Lower leg skin (tissue), 4 donors: Measurements from ENCODE around the gene UROC1. TPM values are rescaled to one million over a fixed set of nuclear protein-coding genes. Genes with fewer than 3 reads are reported as not detected.

Source experiments
- DNase-seq, 2 donors: peaks; one replicate each; pipeline ENCODE4 v3.0.0-alpha.2; 2019; ENCODE audit warnings: low spot score in 2 of 2
- H3K4me3 ChIP-seq: fragments of 200-600 bp; sonication (generic); 2 replicates; pipeline ENCODE4 v1.5.1; 2017; ENCODE audit warnings: mild to moderate bottlenecking, low read depth; ENCODE audit not compliant: poor library complexity, severe bottlenecking
- CTCF ChIP-seq, 3 donors: fragments of 450-650 bp; IDR thresholded peaks; one replicate each; pipeline ENCODE4 v1.5.1; 2016; ENCODE audit warnings: antibody characterized with exemption in 3 of 3, mild to moderate bottlenecking in 3 of 3, moderate library complexity in 2 of 3
- POLR2A ChIP-seq, 2 donors: fragments of 450-650 bp; IDR thresholded peaks; one replicate each; pipeline ENCODE4 v1.6.1; 2016 to 2017; ENCODE audit warnings: antibody characterized with exemption in 2 of 2, mild to moderate bottlenecking in 1 of 2, moderate library complexity in 1 of 2
- WGBS, 2 donors: methylation state at CpG; one replicate each; pipeline ENCODE4 v1.1.5; 2018; 5-methylcytosine and 5-hydroxymethylcytosine counted together
- intact Hi-C: fragments of 100-400 bp; cut with DNase I; formaldehyde crosslinking; loops from one replicate; pipeline ENCODE4 v1.15.0; 2023; ENCODE audit warnings: low total_unique reads
- total RNA-seq, 4 donors: library from RNA; depleted of rRNA; stranded (reverse); fragments of >200 nt; gene quantifications; one replicate each; pipeline ENCODE4 v1.1.0, GENCODE V29; 2016

Gene UROC1
- total RNA-seq, 4 donors from 2014 or later = not detected

DNA sequence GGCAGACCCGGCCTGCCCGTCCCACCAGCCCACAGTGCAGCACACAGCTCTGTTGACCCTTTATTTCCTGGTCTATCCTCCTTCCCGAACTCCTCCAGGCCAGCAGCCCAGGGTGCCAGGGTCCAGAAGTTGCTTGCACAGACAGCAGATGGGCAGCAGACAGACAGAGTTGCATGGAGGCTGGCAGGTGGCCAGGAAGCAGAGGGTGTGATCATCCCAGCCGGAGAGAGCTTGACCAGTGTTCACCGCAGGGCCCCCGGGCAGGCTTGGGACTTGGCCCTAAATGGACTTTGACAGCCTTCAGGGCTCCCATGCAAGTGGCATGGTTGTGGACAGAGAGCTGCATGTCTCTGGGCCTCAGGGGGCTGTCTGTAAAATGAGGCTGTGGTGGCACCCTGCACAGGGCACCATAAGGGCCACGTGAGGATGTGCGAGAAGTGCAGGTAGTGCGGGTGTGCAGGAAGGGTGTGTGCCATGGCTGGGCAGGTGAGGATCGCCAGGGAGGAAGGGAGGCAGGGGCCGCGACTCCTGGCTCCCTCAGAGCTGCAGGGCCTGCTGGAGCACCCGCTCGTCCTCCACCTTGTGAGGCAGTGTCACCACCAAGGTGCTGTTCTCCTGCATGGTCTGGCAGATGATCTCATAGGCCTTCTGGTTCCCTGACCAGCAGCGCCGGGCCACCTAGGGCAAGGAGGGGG, 35.6 kb downstream of the UROC1 start:
- WGBS, 2 donors = 76 to 85% methylated on average over 15 to 16 of the region's 16 CpGs
- TF ChIP-seq POLR2A (IDR thresholded peaks at IDR 0.05) = no peak
- no peak for TF ChIP-seq CTCF (IDR thresholded peaks at IDR 0.05)

DNA sequence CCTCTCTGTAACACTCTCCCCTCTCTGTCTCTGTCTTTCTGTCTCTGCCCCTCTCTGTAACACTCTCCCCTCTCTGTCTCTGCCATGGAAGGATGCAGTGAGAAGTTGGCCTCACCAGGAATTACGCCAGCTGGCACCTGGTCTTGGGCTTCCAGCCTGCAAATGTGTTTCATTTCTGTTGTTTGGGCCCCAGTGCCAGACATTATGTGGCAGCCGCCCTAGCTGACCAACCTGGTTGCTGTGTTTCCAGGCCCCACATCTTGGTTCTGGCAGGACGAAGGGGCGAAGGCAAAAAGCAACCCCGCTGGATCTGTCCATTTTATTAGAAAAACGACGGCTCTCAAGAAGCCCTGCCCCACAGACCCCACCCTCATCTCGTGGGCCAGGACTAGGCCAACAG, 36.7 kb downstream of the UROC1 start:
- intact Hi-C loops = no loop called here
- 73 to 81% methylated on average over 8 of the region's 8 CpGs for WGBS, 2 donors
- no peak overlapping the region for H3K4me3 ChIP-seq
- DNase-seq = no peak
- TF ChIP-seq CTCF (IDR thresholded peaks at IDR 0.05) (no peak), POLR2A (IDR thresholded peaks at IDR 0.05) (no peak)

More for the DNA sequence above, 35.6 kb downstream of the UROC1 start:
- DNase-seq = no peak
- intact Hi-C loops = no loop called here
- H3K4me3 ChIP-seq = no peak overlapping the region

DNA sequence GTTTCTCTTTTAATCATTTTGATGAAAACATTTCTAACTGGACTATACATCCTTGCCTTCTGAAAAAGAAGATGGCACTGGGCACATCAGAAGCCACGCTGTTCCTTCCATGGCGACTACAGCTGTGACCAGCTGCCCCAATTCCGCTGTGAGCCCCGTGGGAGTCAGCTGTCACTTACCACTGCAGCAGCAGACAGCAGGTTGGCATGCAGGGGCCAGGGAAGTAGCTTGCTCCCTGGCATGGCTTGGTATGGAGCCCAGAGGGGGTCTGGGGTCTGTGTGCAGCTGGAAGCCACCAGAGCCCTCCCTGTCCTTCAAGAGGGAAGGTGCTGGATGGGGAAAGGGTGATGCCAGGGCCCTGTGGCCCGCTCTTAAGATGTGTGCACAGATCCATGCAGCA, 37.4 kb downstream of the UROC1 start:
- WGBS, 2 donors = 89 to 95% methylated on average over 5 of the region's 5 CpGs
- TF ChIP-seq CTCF (IDR thresholded peaks at IDR 0.05) (no peak), POLR2A (IDR thresholded peaks at IDR 0.05) (no peak)
- DNase-seq = no peak
- no peak overlapping the region for H3K4me3 ChIP-seq
- intact Hi-C loops = no loop called here

GRCh38 chr3:126479642-126480041, 37.9 kb downstream of the UROC1 start:
- intact Hi-C loops = no loop called here
- H3K4me3 ChIP-seq = no peak overlapping the region
- TF ChIP-seq POLR2A (IDR thresholded peaks at IDR 0.05) (no peak), CTCF (IDR thresholded peaks at IDR 0.05) (no peak)
- no peak for DNase-seq
- WGBS, 2 donors = 91 to 93% methylated on average over 1 of the region's 1 CpG

DNA sequence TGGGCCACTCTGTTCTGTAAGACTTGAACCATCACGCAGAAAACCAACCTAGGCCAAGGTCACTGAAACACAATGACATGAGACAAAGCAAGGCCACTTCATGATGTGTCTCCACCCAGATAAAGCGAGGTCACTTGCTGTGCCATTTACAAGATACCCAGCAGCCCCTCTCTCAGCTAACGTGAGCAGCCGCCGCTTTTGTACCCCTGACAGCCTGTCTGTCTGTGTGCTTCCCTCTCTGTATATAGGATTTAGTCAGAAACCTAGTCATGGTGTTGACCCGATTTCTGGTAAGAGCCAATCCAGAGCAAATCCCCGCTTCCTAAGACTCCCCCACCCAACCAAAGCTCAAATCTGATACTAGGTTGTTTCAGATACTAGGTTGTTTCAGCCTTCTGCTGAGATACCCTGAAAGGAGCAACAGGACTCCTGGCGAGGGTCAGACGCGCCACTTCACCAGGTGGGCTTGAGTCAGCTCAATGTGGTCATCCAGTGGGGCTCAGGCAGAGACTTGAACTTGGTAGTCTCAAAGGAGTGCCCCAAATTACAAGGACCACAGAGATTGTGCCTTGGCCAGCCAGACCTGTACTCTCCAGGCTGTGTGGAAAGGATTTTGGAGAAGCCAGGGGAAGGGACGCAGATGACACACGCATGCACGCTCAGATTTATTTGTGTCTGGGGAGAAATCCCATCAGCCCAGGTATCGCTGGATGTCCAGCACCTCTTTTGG, 38.8 kb downstream of the UROC1 start:
- no peak for DNase-seq
- 94 to 98% methylated on average over 14 of the region's 14 CpGs for WGBS, 2 donors
- intact Hi-C loops = no loop called here
- no peak overlapping the region for H3K4me3 ChIP-seq
- TF ChIP-seq CTCF (IDR thresholded peaks at IDR 0.05) = no peak
- no peak for TF ChIP-seq POLR2A (IDR thresholded peaks at IDR 0.05)
